NCI-H82 (cell line): Measurements from ENCODE around the gene C10orf105.

Experiments used
- DNase-seq: peaks from one replicate; lab custom pipeline; 2025; lab: John Stamatoyannopoulos, UW

Gene C10orf105

GRCh38 chr10:71751515-71752224 is 32.1 kb upstream of the C10orf105 start:
- DNase-seq = no peak

DNA sequence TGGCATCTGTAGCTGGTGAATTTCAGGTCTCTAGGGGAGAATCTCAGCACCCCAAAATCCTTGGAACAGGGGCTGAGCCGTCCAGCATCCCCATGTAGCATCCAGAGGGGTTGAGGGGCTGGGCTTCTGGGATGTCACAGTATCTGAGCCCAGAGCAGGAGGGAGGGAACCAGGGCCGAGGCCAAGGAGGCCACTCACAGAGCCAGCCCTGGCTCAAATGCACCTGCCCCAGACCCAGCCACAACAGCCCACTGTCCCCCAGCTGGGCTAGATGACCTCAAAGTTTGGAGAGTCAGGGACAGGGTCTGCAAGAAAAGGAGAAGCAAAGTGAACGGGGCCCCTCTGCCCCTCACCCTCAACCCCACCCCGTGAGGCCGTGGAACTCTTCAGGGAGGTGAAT is 31.4 kb upstream of the C10orf105 start:
- no peak for DNase-seq

- DNase-seq = no peak
Measured at GRCh38 chr10:71750124-71750841, 30.7 kb upstream of the C10orf105 start.

DNA sequence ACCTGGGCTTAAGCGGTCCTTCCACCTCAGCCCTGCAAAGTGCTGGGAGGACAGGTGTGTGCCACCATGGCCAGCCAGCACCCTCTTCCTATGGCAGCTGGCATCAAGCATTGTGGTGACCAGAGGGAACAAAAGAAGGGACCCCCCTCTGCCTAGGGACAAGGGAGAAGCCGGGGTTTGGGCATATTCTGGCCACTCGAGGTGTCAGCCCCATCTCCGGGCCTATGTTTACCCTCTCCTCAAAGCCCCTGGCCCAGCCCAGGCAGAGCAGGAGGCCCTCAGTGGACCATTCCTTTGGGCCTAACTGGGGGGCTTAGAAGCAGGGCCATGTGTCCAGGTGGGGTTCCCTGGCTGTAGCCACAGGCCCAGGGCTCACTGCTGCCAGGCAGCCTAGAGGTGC is 29.8 kb upstream of the C10orf105 start:
- no peak for DNase-seq

- no peak for DNase-seq
Measured at GRCh38 chr10:71748671-71749191, 29.2 kb upstream of the C10orf105 start.

- no peak for DNase-seq
Measured at GRCh38 chr10:71747551-71748523, 28.3 kb upstream of the C10orf105 start.

- DNase-seq = no peak
Measured at GRCh38 chr10:71747039-71747531, 27.5 kb upstream of the C10orf105 start.

- peak; percentile 12 for DNase-seq
Measured at GRCh38 chr10:71746344-71747037, 26.9 kb upstream of the C10orf105 start.

GRCh38 chr10:71745664-71746250 is 26.2 kb upstream of the C10orf105 start:
- no peak for DNase-seq

- no peak for DNase-seq
Measured at GRCh38 chr10:71744897-71745663, 25.5 kb upstream of the C10orf105 start.

DNA sequence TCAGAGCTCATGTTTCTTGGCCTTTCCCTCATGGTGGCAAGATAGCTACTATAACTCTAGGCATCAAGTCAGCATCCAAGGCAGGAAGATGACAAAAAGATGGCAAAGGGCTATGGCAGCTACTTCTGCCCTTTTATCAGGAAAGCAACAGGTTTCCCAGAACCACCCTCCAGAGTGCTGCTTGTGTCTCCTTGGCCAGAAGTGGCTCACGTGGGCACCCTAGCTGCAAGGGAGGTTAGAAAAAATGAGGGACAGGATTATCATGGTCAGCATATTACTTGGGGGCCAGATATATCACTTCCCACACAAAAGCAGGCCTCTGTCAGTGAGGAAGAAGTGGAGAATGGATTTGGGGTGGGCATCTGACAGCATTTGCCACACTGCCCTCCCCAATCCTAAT is 24.3 kb upstream of the C10orf105 start:
- DNase-seq = no peak

GRCh38 chr10:71743089-71743838 is 23.7 kb upstream of the C10orf105 start:
- DNase-seq = no peak

DNA sequence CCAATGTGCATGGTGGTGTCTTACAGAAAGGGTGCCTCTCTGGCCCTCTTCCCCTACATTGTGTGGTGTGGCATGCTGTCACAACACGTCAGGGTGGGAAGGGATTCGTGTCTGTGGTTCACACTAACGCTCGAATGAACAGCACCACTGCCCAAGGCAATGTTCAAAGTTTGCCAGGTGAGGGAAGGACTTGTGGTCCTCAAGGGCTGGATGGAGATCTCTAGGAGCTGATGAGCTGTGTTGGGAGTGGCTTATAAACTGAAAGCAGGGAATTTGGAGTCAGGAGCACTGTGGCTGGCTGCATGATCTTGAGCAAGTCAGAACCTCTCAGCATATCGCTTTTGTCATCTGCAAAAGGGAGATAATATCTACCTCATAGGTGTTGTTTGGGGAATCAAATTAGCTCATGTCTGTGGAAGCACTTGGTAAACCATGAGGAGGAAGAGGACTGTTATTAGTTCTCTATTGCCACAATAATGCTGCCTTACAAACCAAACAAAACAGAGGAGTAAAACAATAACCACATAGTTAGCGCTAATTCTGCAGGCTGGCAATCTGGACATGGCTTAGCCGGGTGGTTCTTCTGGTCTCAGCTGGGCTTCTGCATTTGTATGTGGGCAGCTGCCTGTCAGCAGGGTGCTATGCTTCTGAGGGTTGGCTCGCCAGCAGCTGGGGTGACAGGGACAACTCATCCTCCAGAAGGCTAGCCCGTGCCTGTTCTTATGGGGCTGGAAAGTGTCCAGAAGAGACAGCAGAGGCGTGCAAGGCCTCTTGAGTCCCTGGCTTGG is 22.9 kb upstream of the C10orf105 start:
- DNase-seq = no peak

DNA sequence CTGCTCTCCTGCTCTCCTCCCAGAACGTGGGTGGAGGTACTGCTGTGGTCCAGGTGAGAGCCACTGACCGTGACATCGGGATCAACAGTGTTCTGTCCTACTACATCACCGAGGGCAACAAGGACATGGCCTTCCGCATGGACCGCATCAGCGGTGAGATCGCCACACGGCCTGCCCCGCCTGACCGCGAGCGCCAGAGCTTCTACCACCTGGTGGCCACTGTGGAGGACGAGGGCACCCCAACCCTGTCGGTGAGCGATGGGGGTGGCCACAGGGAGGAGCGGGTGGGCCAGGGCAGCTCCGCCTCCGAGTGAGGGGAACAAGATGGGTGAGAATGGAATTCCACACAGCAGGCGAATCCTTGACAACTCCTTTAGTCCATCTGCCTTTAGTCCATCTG is 22.1 kb upstream of the C10orf105 start:
- DNase-seq = no peak

DNA sequence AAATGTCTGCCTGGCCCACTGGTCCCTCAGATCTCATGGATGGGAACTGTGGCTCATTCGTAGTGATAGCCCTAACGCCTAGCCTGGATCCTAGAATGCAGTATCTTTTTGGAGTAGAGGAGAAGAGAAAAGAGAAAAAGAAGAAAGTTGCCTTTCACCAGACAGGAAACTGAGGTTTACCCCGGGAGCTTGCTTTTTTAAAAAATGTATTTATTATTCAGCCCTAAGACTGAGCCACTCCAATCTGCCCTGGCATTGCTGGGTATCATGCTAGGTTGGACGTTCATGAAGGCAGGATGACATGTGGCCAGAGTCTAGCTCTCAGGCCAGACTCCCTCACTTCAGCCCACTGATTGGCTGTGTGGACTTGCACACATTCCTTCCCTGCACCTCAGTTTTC is 21.5 kb upstream of the C10orf105 start:
- DNase-seq = no peak

DNA sequence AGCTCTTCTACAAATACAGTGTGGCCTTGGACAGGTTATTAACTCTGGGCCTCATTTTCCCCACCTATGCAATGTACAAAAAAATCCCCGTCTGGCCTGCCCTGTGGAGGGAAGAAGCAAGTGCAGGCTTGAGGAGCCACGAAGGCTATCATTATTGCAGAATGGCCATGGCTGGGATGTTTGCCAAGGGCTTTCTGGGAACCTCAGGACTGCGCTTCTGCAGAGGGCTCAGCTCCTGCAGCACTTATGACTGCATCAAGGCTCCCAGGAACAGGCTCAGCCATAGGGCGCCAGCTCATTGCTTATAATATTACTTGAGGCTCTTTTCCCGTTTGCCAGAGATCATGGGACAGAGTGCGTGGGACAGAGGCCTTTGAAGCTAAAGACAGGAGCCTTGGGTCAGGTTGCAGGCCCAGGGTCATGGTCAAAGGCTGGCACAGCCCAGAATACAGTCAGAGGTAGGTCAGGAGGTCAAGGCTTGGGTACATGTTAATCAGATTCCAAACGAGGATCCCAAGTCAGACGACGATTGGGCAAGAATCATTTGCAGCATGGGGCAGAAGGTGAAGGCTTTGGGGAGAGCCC is 20.6 kb upstream of the C10orf105 start:
- DNase-seq = no peak

- no peak for DNase-seq
Measured at GRCh38 chr10:71739358-71739900, 19.9 kb upstream of the C10orf105 start.

GRCh38 chr10:71737834-71738197 is 18.2 kb upstream of the C10orf105 start:
- no peak for DNase-seq
